Measurements from ENCODE around the gene DOCK10.
"Not testable (repeated sequence)": the region's sequence is repeated elsewhere in the genome, so short reads cannot be mapped to it uniquely, and the experiment has no call there.

Gene DOCK10

GRCh38 chr2:224958873-224959272 lies 83.4 kb downstream of the DOCK10 start:
- TF ChIP-seq JUND (IDR thresholded peaks at IDR 0.05; ENCODE audit: low read depth) = no peak
- in situ Hi-C loops (cut with HindIII; ENCODE audit: low pct_unique_long_range_greater_than_20kb, low sequenced_read_pairs) = no loop called here
- no peak for DNase-seq (ENCODE audit: low read depth in 1 of 2, low spot score in 1 of 2)

GRCh38 chr2:224958462-224958857 lies 83.8 kb downstream of the DOCK10 start:
- in situ Hi-C loops (cut with HindIII; ENCODE audit: low pct_unique_long_range_greater_than_20kb, low sequenced_read_pairs) = no loop called here
- DNase-seq (ENCODE audit: low read depth in 1 of 2, low spot score in 1 of 2) = no peak
- no peak for TF ChIP-seq JUND (IDR thresholded peaks at IDR 0.05; ENCODE audit: low read depth)

GRCh38 chr2:224957540-224958461 lies 84.5 kb downstream of the DOCK10 start:
- TF ChIP-seq JUND (IDR thresholded peaks at IDR 0.05; ENCODE audit: low read depth) = no peak
- no peak for DNase-seq (ENCODE audit: low read depth in 1 of 2, low spot score in 1 of 2)
- in situ Hi-C loops (cut with HindIII; ENCODE audit: low pct_unique_long_range_greater_than_20kb, low sequenced_read_pairs) = no loop called here

- no peak for TF ChIP-seq JUND (IDR thresholded peaks at IDR 0.05; ENCODE audit: low read depth)
- DNase-seq (ENCODE audit: low read depth in 1 of 2, low spot score in 1 of 2) = no peak
- in situ Hi-C loops (cut with HindIII; ENCODE audit: low pct_unique_long_range_greater_than_20kb, low sequenced_read_pairs) = no loop called here
These were observed 85.6 kb downstream of the DOCK10 start for GRCh38 chr2:224956706-224957105.

DNA sequence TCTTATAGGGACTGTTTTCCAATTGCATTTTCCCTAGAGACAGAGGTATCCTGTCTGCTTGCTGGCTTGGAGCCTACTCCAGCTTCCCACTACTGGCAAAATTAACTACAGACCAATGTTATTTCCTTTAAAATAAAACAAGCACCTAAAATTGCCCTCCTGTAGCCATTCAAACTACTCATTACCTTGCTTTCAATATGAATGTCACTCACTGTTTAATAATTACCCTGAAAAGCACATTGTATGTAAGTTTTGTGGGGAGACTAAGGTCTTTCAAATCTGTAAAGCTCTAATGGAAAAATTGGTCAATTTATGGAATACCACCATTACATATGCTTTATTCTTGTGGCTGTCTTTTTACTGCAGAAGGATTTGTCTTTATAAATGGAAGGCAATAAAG lies 87.3 kb downstream of the DOCK10 start:
- TF ChIP-seq JUND (IDR thresholded peaks at IDR 0.05; ENCODE audit: low read depth) = no peak
- in situ Hi-C loops (cut with HindIII; ENCODE audit: low pct_unique_long_range_greater_than_20kb, low sequenced_read_pairs) = no loop called here
- no peak for DNase-seq (ENCODE audit: low read depth in 1 of 2, low spot score in 1 of 2)

DNA sequence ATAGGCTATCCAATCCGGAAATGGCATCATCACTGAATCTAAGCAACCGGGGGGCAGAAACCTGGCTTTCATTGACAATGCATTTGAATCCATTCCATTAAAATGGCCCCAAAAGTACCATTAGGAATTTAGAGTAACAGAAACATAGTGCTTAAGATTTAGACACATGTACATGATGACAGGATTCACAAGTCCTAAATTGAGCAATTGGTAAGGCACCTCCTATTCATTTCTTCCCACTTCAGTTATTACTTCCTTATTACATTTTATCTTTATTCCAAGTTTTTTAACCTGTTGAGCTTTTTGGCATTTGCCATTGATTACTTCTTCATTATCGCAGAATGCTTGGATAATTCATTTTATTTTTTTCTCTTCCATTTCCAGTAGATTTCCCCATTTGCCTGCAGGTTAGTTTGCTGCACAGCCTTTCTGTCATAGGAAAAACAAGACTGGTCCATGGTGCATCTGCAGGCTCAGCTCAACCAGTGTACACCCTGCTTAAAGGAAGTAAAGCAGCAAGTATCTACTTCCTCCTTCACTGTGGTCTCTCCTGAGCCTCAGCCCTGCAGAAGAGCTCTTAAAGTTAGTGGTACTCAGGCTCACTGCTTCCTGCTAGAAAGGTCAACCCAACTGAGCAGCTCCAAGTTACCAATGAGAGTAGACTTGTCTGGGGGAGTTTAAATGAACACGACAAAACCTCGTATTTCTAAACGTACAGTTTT lies 89.2 kb downstream of the DOCK10 start:
- TF ChIP-seq JUND (IDR thresholded peaks at IDR 0.05; ENCODE audit: low read depth) = no peak
- in situ Hi-C loops (cut with HindIII; ENCODE audit: low pct_unique_long_range_greater_than_20kb, low sequenced_read_pairs) = no loop called here
- DNase-seq (ENCODE audit: low read depth in 1 of 2, low spot score in 1 of 2) = no peak

GRCh38 chr2:224951723-224952481 lies 90.4 kb downstream of the DOCK10 start:
- in situ Hi-C loops (cut with HindIII; ENCODE audit: low pct_unique_long_range_greater_than_20kb, low sequenced_read_pairs) = no loop called here
- no peak for TF ChIP-seq JUND (IDR thresholded peaks at IDR 0.05; ENCODE audit: low read depth)
- DNase-seq (ENCODE audit: low read depth in 1 of 2, low spot score in 1 of 2) = no peak

DNA sequence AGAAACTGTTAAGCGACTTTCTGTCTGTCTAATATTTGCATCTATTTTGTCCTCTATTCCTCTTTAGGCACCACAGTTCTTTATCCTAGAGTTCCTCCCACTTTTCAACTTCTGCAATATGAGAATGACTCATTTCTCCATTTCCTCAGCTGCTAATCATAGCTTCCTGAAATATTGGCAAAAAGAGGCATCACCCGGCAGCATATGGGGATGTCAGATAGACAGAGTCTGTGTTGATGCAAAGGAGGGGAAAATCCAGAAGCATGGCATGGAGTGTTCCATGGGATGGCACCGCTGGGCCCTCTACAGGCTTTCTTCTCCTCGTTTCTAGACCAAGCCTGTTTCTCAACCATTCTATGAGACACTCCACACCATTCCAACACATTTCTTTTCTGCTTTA lies 93.4 kb downstream of the DOCK10 start:
- no peak for TF ChIP-seq JUND (IDR thresholded peaks at IDR 0.05; ENCODE audit: low read depth)
- DNase-seq (ENCODE audit: low read depth in 1 of 2, low spot score in 1 of 2) = no peak
- in situ Hi-C loops (cut with HindIII; ENCODE audit: low pct_unique_long_range_greater_than_20kb, low sequenced_read_pairs) = no loop called here

GRCh38 chr2:224948005-224948404 lies 94.3 kb downstream of the DOCK10 start:
- TF ChIP-seq JUND (IDR thresholded peaks at IDR 0.05; ENCODE audit: low read depth) = no peak
- in situ Hi-C loops (cut with HindIII; ENCODE audit: low pct_unique_long_range_greater_than_20kb, low sequenced_read_pairs) = no loop called here
- no peak for DNase-seq (ENCODE audit: low read depth in 1 of 2, low spot score in 1 of 2)

- no peak for DNase-seq (ENCODE audit: low read depth in 1 of 2, low spot score in 1 of 2)
- TF ChIP-seq JUND (IDR thresholded peaks at IDR 0.05; ENCODE audit: low read depth) = no peak
- in situ Hi-C loops (cut with HindIII; ENCODE audit: low pct_unique_long_range_greater_than_20kb, low sequenced_read_pairs) = no loop called here
These were observed 94.7 kb downstream of the DOCK10 start for GRCh38 chr2:224947566-224947965.

DNA sequence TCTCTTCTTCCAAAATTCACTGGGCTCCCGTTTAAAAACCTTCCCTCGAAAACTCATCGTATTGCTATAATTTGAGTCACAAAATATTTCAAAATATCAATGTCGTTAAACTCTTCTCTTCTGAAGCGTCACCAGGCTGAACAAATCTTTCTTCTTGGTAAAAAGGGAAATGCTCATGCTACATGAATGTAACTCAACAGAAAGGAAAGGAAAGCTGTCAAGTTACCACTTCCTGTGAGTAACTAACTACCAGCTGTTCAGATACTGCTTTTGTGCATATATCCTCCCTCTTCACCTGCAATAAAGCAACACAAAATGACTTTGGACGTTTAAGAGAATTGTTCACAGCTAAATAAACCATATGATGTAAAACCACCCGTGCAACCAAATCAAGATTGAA lies 95.4 kb downstream of the DOCK10 start:
- no peak for TF ChIP-seq JUND (IDR thresholded peaks at IDR 0.05; ENCODE audit: low read depth)
- DNase-seq (ENCODE audit: low read depth in 1 of 2, low spot score in 1 of 2) = no peak
- in situ Hi-C loops (cut with HindIII; ENCODE audit: low pct_unique_long_range_greater_than_20kb, low sequenced_read_pairs) = no loop called here

- no peak for TF ChIP-seq JUND (IDR thresholded peaks at IDR 0.05; ENCODE audit: low read depth)
- in situ Hi-C loops (cut with HindIII; ENCODE audit: low pct_unique_long_range_greater_than_20kb, low sequenced_read_pairs) = no loop called here
- no peak for DNase-seq (ENCODE audit: low read depth in 1 of 2, low spot score in 1 of 2)
These were observed 97.3 kb downstream of the DOCK10 start for GRCh38 chr2:224944707-224945547.

- in situ Hi-C loops (cut with HindIII; ENCODE audit: low pct_unique_long_range_greater_than_20kb, low sequenced_read_pairs); DNase-seq (ENCODE audit: low read depth in 1 of 2, low spot score in 1 of 2): not testable (repeated sequence)
These were observed 98.6 kb downstream of the DOCK10 start for GRCh38 chr2:224943601-224944041.

Measured in T47D (cell line).